Measurements from ENCODE around the gene OLA1. TPM values are rescaled to one million over a fixed set of nuclear protein-coding genes. Genes with fewer than 3 reads are reported as not detected.

OLA1 gene
- total RNA-seq, 3 donors from 2014 or later: 125 to 142 (median 136) TPM

DNA sequence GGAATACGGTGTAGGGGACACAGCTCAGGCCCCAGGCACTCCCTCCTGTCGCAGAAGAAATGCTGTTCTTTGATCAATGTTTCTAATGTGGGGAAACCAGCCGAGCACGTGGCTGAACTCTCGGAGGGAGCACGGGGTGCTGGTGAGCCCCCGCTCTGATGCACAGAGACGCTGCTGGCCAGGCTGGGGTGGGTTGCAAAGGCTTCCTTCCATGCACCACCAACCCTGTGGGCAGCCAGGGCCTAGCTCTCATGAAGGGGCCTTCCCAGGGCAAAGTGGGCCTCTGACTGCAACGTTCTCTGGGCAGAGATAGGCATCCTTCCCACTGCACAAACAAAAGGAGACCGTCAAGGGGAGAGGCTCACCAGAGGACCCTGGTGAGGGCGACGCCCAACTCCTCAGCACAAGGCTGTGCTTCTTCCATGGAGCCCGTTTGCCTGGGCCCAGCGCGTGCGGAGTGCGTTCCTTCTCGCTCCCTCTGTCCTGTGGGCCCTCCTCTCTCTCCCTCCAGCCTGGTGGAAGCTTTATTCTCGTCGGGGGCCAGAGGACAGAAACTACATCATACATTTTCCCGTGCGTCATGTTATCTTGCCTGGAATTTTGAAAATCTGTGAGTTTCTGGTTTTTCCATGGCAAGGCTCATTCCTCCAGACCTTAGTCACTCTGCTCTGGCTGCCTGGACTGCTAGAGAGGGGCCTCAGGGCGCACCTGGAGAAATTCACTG, 222.0 kb downstream of the OLA1 start:
- Mint-ChIP-seq H3K27me3 (ENCODE audit: low read depth) (no peaks in the 10 kb centered on the region), H3K9me3 (peaks cover 5% of the 10 kb centered on the region), H3K36me3 (ENCODE audit: insufficient read depth) (no peaks in the 10 kb centered on the region), H3K4me1 (ENCODE audit: low read depth) (peaks cover 5% of the 10 kb centered on the region), H3K4me3 (no peak overlapping the region)
- no peak for ATAC-seq
- DNase-seq: no peak

DNA sequence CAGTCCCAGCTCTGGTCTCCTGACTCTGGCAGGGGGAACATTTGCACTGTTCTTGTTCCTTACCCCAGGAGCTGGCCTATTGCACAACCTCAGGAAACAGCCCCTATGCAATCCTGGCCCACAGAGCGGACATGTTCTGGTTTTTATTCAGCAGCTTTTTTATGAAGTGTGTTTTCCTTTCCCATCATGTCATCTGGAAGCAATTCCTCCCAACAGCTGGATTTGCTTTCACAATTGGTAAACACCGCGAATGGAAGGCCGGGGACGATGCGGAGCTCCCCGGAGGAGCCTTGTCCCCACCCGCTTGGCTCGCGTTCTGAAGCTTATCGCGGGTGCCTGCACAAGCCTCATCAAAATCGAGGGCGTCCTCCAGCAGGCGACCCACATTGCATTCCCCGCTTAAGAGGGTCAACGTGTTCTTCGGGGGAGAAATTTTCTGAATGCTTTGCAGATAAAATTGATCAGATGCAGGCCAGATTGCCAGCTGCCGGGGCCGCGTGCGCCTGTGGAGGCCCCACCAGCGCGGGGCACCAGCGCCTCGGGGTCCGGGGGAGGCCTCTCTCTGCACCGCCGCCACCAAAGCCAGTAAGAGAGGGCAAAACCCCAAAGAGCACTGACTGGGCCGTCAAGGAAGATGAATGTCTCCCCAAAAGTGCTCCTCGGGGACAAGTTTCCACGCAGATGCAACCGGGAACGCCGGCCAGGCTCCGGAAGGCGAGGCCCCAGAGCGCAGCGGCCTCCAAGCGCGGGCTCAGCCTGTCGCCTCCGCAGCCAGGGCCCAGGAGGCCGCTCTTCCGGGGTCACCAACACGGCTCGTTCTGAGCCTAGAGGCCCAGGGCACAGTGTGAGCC, 222.8 kb downstream of the OLA1 start:
- peaks cover 5% of the 10 kb centered on the region for H3K4me1 Mint-ChIP-seq (ENCODE audit: low read depth)

DNA sequence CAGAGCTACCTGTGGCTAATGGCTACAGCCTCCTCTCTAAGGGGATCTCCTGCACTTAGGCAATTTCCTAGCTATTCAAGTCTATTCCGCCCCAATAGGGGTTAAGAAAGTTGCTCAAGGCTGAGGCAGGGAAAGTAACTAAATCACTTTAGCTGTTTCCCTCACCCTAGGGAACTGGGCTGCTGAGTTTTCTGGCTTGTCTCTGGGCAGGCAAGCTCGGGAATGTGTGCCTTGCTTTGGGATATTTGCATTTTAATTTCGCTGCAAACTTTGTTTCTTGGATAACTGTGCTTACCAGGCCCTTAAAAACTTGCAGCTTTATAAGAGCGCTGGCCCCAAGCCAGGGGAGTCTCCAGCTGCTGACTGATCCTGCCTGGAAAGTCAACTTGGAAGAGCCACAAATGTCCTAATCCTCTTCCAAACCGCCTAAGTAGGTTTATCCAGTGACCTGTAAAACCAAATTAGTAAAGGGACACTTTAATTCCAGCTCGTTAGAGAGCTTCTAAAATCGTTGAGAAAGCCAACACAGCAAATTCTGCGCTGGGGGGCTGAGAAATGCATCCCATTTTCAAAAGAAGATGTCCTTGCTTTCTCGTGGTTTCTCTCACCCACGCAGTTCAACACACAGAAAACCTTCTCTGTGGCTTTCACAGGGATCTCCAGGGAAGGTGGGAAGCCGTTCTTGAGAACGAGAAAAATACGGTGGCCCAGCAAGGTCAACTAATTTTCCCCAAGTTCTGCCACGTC, 223.6 kb downstream of the OLA1 start:
- Mint-ChIP-seq H3K4me1 (ENCODE audit: low read depth) (peaks cover 5% of the 10 kb centered on the region), H3K4me3 (no peak overlapping the region), H3K27me3 (ENCODE audit: low read depth) (no peaks in the 10 kb centered on the region), H3K9me3 (peaks cover 5% of the 10 kb centered on the region), H3K36me3 (ENCODE audit: insufficient read depth) (no peaks in the 10 kb centered on the region)
- DNase-seq: no peak
- ATAC-seq: no peak

More for the DNA sequence above, 222.8 kb downstream of the OLA1 start:
- Mint-ChIP-seq H3K4me3 (no peak overlapping the region), H3K27me3 (ENCODE audit: low read depth) (no peaks in the 10 kb centered on the region), H3K9me3 (peaks cover 5% of the 10 kb centered on the region), H3K36me3 (ENCODE audit: insufficient read depth) (no peaks in the 10 kb centered on the region)
- no peak for ATAC-seq
- no peak for DNase-seq

GRCh38 chr2:174023591-174024523, 224.5 kb downstream of the OLA1 start:
- DNase-seq: no peak
- peaks cover 5% of the 10 kb centered on the region for H3K4me1 Mint-ChIP-seq (ENCODE audit: low read depth)
- peak; percentile 79 to 84 for ATAC-seq
- no peaks in the 10 kb centered on the region for H3K27me3 Mint-ChIP-seq (ENCODE audit: low read depth)
- H3K9me3 Mint-ChIP-seq: peaks cover 5% of the 10 kb centered on the region
- H3K36me3 Mint-ChIP-seq (ENCODE audit: insufficient read depth): no peaks in the 10 kb centered on the region
- no peak overlapping the region for H3K4me3 Mint-ChIP-seq

Other genes with a start within 250 kb of the OLA1 start
- gene SP9, start 86.4 kb upstream of the OLA1 start, total RNA-seq: not detected
- 10 to 100 TPM; 11.7 to 14.4 (median 14.2) TPM for gene SCRN3, start 147.2 kb upstream of the OLA1 start, total RNA-seq
- 1 to 10 TPM; 2.3 to 3.4 (median 2.7) TPM for gene GPR155, start 238.5 kb upstream of the OLA1 start, total RNA-seq

All from activated T-cell treated with anti-CD3 and anti-CD28 coated beads, Interleukin-2, amount 50 U/mL, for 4 hours (primary cell).